HEK293T (cell line): Measurements from ENCODE around the gene ARID4B.

Source experiments
- CTCF ChIA-PET: fragments of 350-600 bp; formaldehyde crosslinking; extraction: SDS; loops from one replicate; lab custom pipeline; 2021; ENCODE audit warnings: antibody characterized with exemption, inconsistent platforms; lab: Yijun Ruan, JAX
- POLR2A ChIA-PET: fragments of 350-600 bp; formaldehyde crosslinking; extraction: SDS; loops from one replicate; lab custom pipeline; 2020; ENCODE audit warnings: antibody characterized with exemption, inconsistent platforms; lab: Yijun Ruan, JAX
- DNase-seq: peaks from one replicate; pipeline ENCODE4 v3.0.0; 2012; ENCODE audit warnings: mixed read lengths; ENCODE audit errors: extremely low spot score
- ARNT ChIP-seq: fragments of 450-650 bp; IDR thresholded peaks from 2 replicates; pipeline ENCODE4 v1.6.1; 2017; ENCODE audit warnings: mild to moderate bottlenecking
- BHLHE40 ChIP-seq: fragments of 450-650 bp; IDR thresholded peaks from 2 replicates; pipeline ENCODE4 v1.6.1; 2016; ENCODE audit warnings: mild to moderate bottlenecking, moderate library complexity, borderline replicate concordance
- CTBP1 ChIP-seq: fragments of 450-650 bp; IDR thresholded peaks from 2 replicates; pipeline ENCODE4 v1.6.1; 2016; ENCODE audit warnings: borderline replicate concordance
- ELF4 ChIP-seq: fragments of 450-650 bp; IDR thresholded peaks from 2 replicates; pipeline ENCODE4 v1.6.1; 2017; ENCODE audit warnings: antibody characterized with exemption
- FOXA1 ChIP-seq: fragments of 450-650 bp; IDR thresholded peaks from 2 replicates; pipeline ENCODE4 v1.6.1; 2016; ENCODE audit warnings: mild to moderate bottlenecking
- FOXK2 ChIP-seq: fragments of 450-650 bp; IDR thresholded peaks from 2 replicates; pipeline ENCODE4 v1.6.1; 2016; ENCODE audit warnings: mild to moderate bottlenecking
- FOXM1 ChIP-seq: fragments of 450-650 bp; IDR thresholded peaks from 2 replicates; pipeline ENCODE4 v1.6.1; 2017; ENCODE audit warnings: mild to moderate bottlenecking, borderline replicate concordance
- HDGF ChIP-seq: fragments of 450-650 bp; IDR thresholded peaks from 2 replicates; pipeline ENCODE4 v1.6.1; 2017; ENCODE audit warnings: antibody characterized with exemption, borderline replicate concordance
- L3MBTL2 ChIP-seq: fragments of 450-650 bp; conservative IDR thresholded peaks from 2 replicates; pipeline ENCODE4 v1.6.1; 2016; ENCODE audit warnings: mild to moderate bottlenecking
- LEF1 ChIP-seq: fragments of 450-650 bp; IDR thresholded peaks from 2 replicates; pipeline ENCODE4 v1.6.1; 2017; ENCODE audit warnings: mild to moderate bottlenecking, borderline replicate concordance
- NFRKB ChIP-seq: fragments of 450-650 bp; IDR thresholded peaks from 2 replicates; pipeline ENCODE4 v1.6.1; 2016; ENCODE audit warnings: mild to moderate bottlenecking, moderate library complexity
- PKNOX1 ChIP-seq: fragments of 450-650 bp; IDR thresholded peaks from 2 replicates; pipeline ENCODE4 v1.6.1; 2016
- SP1 ChIP-seq: fragments of 450-650 bp; IDR thresholded peaks from 2 replicates; pipeline ENCODE4 v1.6.1; 2017
- SUZ12 ChIP-seq: fragments of 450-650 bp; IDR thresholded peaks from 2 replicates; pipeline ENCODE4 v1.6.1; 2016; ENCODE audit warnings: mild to moderate bottlenecking
- TARDBP ChIP-seq: fragments of 450-650 bp; IDR thresholded peaks from 2 replicates; pipeline ENCODE4 v1.6.1; 2016
- ZNF384 ChIP-seq: fragments of 450-650 bp; IDR thresholded peaks from 2 replicates; pipeline ENCODE4 v1.6.1; 2016

The ARID4B gene

GRCh38 chr1:235236128-235236527 is 91.9 kb downstream of the ARID4B start:
- ChIA-PET CTCF (no interaction called here), POLR2A (no interaction called here)
- no peak for DNase-seq
- no peak for TF ChIP-seq TARDBP
- no peak for TF ChIP-seq HDGF
- no peak for TF ChIP-seq ZNF384
- TF ChIP-seq L3MBTL2, result no peak
- TF ChIP-seq SP1, result no peak
- TF ChIP-seq PKNOX1, result no peak
- no peak for TF ChIP-seq FOXM1
- TF ChIP-seq SUZ12, result no peak
- TF ChIP-seq ARNT, result no peak
- TF ChIP-seq CTBP1, result no peak
- no peak for TF ChIP-seq FOXK2
- TF ChIP-seq ELF4, result no peak
- TF ChIP-seq LEF1, result no peak
- no peak for TF ChIP-seq BHLHE40
- no peak for TF ChIP-seq FOXA1
- TF ChIP-seq NFRKB, result no peak

- TF ChIP-seq NFRKB (no peak), FOXA1 (no peak), FOXM1 (no peak), TARDBP (no peak), ARNT (no peak), HDGF (no peak), CTBP1 (no peak)
- ChIA-PET CTCF (interaction anchor here (1.4 kb wide), 1 partner anchor 8 kb away, joined by 3 read pairs; no protein-coding TSS in a partner anchor), POLR2A (no interaction called here)
- DNase-seq, result no peak
Observed at GRCh38 chr1:235229868-235230267, 98.1 kb downstream of the ARID4B start.

GRCh38 chr1:235227414-235227813 is 100.6 kb downstream of the ARID4B start:
- TF ChIP-seq SUZ12 (no peak), FOXK2 (no peak), PKNOX1 (peak; percentile 39), FOXA1 (no peak)
- DNase-seq, result no peak
- ChIA-PET POLR2A (interaction anchor here (0.6 kb wide), 1 partner anchor 1288 kb away, joined by 3 read pairs; no protein-coding TSS in a partner anchor), CTCF (no interaction called here)

- TF ChIP-seq HDGF (no peak), L3MBTL2 (no peak), SUZ12 (no peak), ZNF384 (no peak), ELF4 (no peak), CTBP1 (no peak), FOXA1 (no peak), BHLHE40 (no peak)
- ChIA-PET CTCF (no interaction called here), POLR2A (interaction anchor here (0.6 kb wide), 1 partner anchor 1288 kb away, joined by 3 read pairs; no protein-coding TSS in a partner anchor)
- no peak for DNase-seq
Observed at GRCh38 chr1:235226933-235227332, 101.0 kb downstream of the ARID4B start.

- CTCF ChIA-PET, result interaction anchor here (1.6 kb wide), 1 partner anchor 9 kb away, joined by 3 read pairs; no protein-coding TSS in a partner anchor
- POLR2A ChIA-PET, result interaction anchor here (0.9 to 1.8 kb wide), 2 partner anchors 65 to 103 kb away, joined by 3 to 4 read pairs; partner anchors contain the start of genes ARID4B, GGPS1 and RBM34
- no peak for DNase-seq
- TF ChIP-seq ARNT (no peak), BHLHE40 (no peak), L3MBTL2 (no peak), ZNF384 (no peak), ELF4 (no peak), FOXA1 (no peak), HDGF (no peak), SP1 (no peak), CTBP1 (no peak), NFRKB (no peak), PKNOX1 (no peak), TARDBP (no peak), SUZ12 (no peak), LEF1 (no peak)
Observed at GRCh38 chr1:235225299-235225698, 102.7 kb downstream of the ARID4B start.

GRCh38 chr1:235221653-235222375 is 106.2 kb downstream of the ARID4B start:
- POLR2A ChIA-PET, result no interaction called here
- DNase-seq, result no peak
- TF ChIP-seq TARDBP, result no peak
- TF ChIP-seq ZNF384, result 0 out of 2 replicates have a peak, but pooled peaks have one; percentile 55
- TF ChIP-seq SP1, result no peak
- CTCF ChIA-PET, result interaction anchor here (0.5 kb wide), 1 partner anchor 875 kb away, joined by 5 read pairs; no protein-coding TSS in a partner anchor
